ENCODE data around the gene KPTN. TPM values are rescaled to one million over a fixed set of nuclear protein-coding genes. Genes with fewer than 3 reads are reported as not detected.

KPTN gene
- total RNA-seq, 1 donor = 6.7 TPM

DNA sequence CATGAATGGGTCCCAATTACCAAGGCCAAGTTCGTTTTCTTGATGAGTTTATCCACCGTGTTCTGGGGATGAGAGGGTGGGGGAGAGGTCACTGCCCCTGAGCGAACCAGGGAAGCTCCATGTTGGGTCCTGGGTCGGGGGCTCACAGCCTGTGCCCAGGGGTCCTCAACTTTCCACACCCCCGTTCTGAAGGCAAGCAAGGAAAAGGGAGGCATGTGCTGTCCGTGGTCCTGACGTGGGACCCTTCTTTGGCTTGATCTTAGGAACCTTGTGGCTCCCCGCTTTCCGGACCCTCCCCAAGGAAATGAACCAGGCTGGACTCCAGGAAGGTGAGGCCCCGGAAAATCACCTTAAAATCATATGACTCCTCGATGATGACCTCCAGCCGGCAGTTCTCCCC is 46.5 kb downstream of the KPTN start:
- no peak for DNase-seq (ENCODE audit: low read depth in 2 of 3, low spot score in 2 of 3)

DNA sequence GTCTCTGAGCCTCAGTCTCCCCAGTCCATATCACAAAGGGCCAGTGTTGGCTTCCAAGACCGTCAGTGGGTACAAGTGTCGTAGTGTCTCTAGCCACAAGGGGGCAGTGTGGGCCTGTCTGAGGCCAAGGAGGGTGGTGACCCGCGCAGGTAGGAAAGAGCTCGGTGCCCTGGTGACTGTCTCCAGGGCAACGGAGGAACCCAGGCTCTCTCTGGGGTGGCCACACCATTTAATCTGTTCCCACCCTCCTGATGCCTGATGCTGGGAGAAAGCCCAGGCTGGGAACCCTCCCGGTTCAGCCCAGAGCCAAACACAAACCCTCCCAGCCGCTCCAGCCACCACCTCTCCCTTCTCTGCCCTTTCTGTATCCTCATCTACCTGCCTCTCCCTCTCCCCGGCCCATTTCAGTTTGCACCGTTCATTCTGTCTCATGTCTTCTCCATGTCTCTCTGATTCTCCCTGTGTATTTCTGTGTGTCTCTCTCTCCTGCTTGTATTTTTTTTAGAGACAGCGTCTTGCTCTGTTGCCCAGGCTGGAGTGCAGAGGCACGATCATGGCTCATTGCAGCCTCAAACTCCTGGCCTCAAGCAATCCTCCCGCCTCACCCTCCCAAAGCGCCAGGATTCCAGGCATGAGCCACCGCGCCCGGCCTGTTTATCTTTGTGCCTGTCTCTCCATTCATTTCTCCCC is 47.2 kb downstream of the KPTN start:
- peak; percentile 71 to 84 (median 74) for DNase-seq (ENCODE audit: low read depth in 2 of 3, low spot score in 2 of 3)

DNA sequence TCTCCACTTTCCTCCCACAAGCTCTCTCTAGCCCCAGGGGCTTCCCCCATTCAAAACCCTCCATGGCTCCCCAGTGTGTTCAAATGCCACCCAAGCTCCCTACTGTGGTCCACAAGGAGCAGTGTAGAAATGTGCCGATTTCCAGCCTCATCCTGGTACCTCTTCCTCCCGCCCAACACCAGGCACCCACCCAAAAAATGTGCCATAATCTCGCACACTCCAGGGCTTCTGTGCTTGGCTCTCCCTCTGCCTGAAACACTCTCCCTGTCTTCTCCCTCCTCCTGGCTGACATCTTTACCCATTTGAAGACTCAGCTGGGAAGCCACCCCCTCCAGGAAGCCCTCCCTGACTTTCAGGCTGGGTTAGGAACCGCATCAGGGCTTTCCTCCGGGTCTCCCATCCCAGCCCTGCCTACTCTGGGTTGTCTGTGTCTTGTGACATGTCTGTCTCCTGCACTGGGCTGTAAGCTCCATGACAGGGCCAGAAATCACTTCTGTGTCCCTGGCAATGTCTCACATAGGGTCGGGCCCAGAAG is 48.1 kb downstream of the KPTN start:
- DNase-seq (ENCODE audit: low read depth in 2 of 3, low spot score in 2 of 3) = no peak

DNA sequence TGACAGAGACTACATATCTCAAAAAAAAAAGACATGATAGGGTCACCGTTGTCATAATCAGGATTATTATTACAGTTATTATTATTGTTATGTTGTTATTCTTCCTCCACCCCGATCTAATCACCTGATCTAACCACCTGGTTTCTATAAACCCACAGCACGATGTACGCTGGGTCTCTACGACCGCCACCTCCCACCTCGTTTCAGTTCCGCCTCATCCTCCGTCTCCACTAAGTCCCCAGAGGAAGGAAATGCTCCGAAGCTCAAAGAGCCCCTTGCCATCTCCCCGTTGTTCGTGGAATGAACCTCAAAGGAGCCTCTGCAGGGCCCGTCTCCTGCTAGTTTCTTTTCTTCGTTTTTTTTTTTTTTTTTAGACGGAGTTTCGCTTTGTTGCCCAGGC is 48.8 kb downstream of the KPTN start:
- DNase-seq (ENCODE audit: low read depth in 2 of 3, low spot score in 2 of 3) = no peak

- no peak for DNase-seq (ENCODE audit: low read depth in 2 of 3, low spot score in 2 of 3)
Measured at GRCh38 chr19:47434088-47434487, 49.9 kb downstream of the KPTN start.

GRCh38 chr19:47433121-47433520 is 50.9 kb downstream of the KPTN start:
- no peak for DNase-seq (ENCODE audit: low read depth in 2 of 3, low spot score in 2 of 3)

DNA sequence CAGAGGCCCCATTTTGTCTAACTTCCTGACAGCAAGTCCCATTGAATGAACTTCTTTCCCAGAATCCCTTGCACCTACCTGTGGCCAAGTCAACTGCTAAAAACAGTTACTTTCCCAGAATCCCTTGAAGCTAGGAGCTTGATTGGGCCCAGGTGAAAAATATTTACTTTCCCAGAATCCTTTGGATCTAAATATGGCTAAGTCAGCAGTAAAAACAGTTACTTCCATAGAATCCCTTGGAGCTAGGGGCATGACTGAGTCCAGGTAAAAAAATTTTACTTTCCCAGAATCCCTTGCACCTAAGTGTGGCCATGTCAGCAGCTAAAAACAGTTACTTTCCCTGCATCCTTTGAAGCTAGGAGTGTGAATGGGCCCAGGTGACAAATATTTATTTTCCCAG is 51.5 kb downstream of the KPTN start:
- DNase-seq (ENCODE audit: low read depth in 2 of 3, low spot score in 2 of 3) = no peak

DNA sequence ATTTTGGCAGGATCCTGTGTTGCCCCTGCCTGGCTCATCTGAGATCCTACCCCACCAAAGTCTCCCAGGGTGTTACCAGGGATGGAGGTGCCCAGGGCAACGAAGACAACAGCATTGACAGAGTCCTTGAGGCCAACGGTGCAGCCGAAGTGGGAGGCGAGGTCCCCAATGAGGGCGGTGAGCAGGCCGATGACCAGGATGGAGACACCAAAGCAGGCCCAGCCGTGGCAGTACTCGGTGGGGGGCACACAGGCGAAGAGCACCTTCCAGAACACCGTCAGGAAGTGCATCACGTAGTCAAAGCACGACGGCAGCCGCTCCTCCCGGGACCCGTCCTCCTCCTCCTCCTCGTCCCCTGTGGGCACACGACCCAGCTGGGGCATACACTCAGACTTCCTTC is 51.9 kb downstream of the KPTN start:
- no peak for DNase-seq (ENCODE audit: low read depth in 2 of 3, low spot score in 2 of 3)

GRCh38 chr19:47430041-47430802 is 53.8 kb downstream of the KPTN start:
- peak in 1 of 3 donors; percentile 36 for DNase-seq (ENCODE audit: low read depth in 2 of 3, low spot score in 2 of 3)

DNA sequence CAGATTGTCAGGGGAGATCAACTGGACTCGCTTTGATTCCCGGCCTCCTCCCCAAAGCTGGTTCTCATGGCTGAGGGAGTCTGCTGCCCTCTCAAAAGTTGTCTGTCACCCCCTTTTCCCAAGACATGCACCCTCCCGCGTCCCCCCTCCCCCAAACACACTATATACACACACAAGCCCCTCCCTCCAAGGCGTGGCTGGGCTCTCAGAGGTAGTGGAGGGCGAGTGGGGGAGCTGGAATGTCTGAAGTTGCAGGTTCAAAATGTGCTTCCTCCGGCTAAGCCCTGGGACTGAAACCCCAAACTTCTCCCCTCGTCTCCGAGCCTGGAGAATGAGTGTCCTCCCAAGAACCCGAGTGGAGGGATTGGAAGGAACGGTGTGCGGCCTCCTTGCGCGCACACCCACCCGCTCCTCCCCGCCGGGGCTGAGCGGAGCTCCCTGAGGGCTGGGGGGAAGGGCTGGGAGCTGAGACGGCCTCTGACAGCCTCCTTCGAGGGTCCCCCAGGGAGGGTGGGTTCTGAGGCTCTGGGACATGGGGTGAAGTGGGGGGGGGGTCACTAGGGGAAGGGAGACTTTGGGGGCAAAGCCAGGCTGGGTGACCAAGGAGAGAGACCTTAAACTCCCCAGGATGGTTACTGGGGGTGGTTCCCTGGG is 54.8 kb downstream of the KPTN start:
- no peak for DNase-seq (ENCODE audit: low read depth in 2 of 3, low spot score in 2 of 3)

DNA sequence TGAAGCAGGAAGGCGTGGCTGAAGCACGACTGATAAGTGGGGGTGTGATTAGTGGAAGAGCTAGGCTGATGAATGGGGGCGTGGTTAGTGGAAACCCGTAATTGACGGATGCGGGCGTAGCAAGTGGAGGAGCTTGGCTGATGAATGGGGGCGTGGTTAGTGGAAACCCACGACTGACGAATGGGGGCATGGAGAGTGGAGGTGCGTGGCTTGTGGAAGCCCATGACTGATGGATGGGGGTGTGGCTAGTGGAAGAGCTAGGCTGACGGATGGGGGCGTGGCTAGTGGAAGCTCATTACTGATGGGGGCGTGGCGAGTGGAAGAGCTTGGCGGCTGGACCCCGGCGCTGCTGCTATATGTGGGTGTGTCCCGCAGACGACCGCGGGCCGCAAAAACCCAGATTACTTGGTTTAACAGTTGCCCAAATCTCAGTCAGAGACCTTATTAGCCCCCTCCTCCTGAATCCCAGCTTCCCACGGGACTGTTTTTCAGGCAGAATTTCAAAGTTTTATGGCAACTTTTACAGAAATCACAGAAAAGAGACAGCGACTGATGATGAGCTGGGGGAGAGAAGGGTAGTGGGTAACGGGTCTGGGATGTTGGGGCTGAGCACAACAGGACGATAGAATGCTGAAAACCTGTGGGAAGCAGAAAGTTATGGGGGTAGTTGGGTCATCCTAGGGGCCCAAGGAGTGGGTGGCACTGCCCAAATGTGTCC is 55.7 kb downstream of the KPTN start:
- peak; percentile 55 to 95 (median 92) for DNase-seq (ENCODE audit: low read depth in 2 of 3, low spot score in 2 of 3)

GRCh38 chr19:47427241-47428176 is 56.5 kb downstream of the KPTN start:
- peak in 1 of 3 donors; percentile 72 for DNase-seq (ENCODE audit: low read depth in 2 of 3, low spot score in 2 of 3)

Other genes with a start within 250 kb of the KPTN start
- 6.5 TPM for gene CCDC9, start 227.7 kb downstream of the KPTN start, total RNA-seq
- 2.2 TPM for gene INAFM1, start 209.3 kb downstream of the KPTN start, total RNA-seq
- gene C5AR1, start 174.4 kb downstream of the KPTN start, total RNA-seq = 0.81 TPM
- gene C5AR2, start 152.0 kb downstream of the KPTN start, total RNA-seq = 0.81 TPM
- gene DHX34, start 134.9 kb downstream of the KPTN start, total RNA-seq = 18.0 TPM
- gene MEIS3, start 64.7 kb downstream of the KPTN start, total RNA-seq = under 0.01 TPM
- gene SLC8A2, start 12.3 kb downstream of the KPTN start, total RNA-seq = under 0.01 TPM
- 50.4 TPM for gene NAPA, start 30.8 kb upstream of the KPTN start, total RNA-seq
- under 0.01 TPM for gene ZNF541, start 88.9 kb upstream of the KPTN start, total RNA-seq
- 10.8 TPM for gene BICRA, start 124.9 kb upstream of the KPTN start, total RNA-seq
- gene EHD2, start 229.2 kb upstream of the KPTN start, total RNA-seq = 51.7 TPM